ENCODE results near the gene BICRA. TPM values are rescaled to one million over a fixed set of nuclear protein-coding genes. Genes with fewer than 3 reads are reported as not detected.

Gene BICRA
- total RNA-seq, 1 donor from 2014 or later, result 22.9 TPM

GRCh38 chr19:47600246-47601179 is 8.4 kb upstream of the BICRA start:
- DNase-seq (ENCODE audit: extremely low spot score, unreplicated experiment), result peak; percentile 98
- H3K27ac Mint-ChIP-seq, result peak overlapping the region; percentile 95
- peaks cover 17% of the 10 kb centered on the region for H3K4me1 Mint-ChIP-seq (ENCODE audit: unreplicated experiment)
- H3K9me3 Mint-ChIP-seq, result no peaks in the 10 kb centered on the region
- H3K27me3 Mint-ChIP-seq, result peaks cover 6% of the 10 kb centered on the region
- TF ChIP-seq CTCF (conservative IDR thresholded peaks at IDR 0.05), result no peak
- H3K4me3 Mint-ChIP-seq, result peak overlapping the region; percentile 90
- no peaks in the 10 kb centered on the region for H3K36me3 Mint-ChIP-seq

- no peaks in the 10 kb centered on the region for H3K36me3 Mint-ChIP-seq
Measured at GRCh38 chr19:47601180-47601904, 7.6 kb upstream of the BICRA start.

GRCh38 chr19:47603706-47604565 is 5.0 kb upstream of the BICRA start:
- no peak for DNase-seq (ENCODE audit: extremely low spot score, unreplicated experiment)
- H3K4me3 Mint-ChIP-seq, result no peak overlapping the region
- H3K36me3 Mint-ChIP-seq, result no peaks in the 10 kb centered on the region
- H3K9me3 Mint-ChIP-seq, result no peaks in the 10 kb centered on the region
- H3K27me3 Mint-ChIP-seq, result peaks cover 2% of the 10 kb centered on the region
- TF ChIP-seq CTCF (conservative IDR thresholded peaks at IDR 0.05), result no peak
- H3K4me1 Mint-ChIP-seq (ENCODE audit: unreplicated experiment), result peaks cover 12% of the 10 kb centered on the region
- no peak overlapping the region for H3K27ac Mint-ChIP-seq

More at GRCh38 chr19:47601180-47601904, 7.6 kb upstream of the BICRA start:
- peak overlapping the region; percentile 90 for H3K4me3 Mint-ChIP-seq
- no peak for TF ChIP-seq CTCF (conservative IDR thresholded peaks at IDR 0.05)
- peak overlapping the region; percentile 95 for H3K27ac Mint-ChIP-seq
- peaks cover 6% of the 10 kb centered on the region for H3K27me3 Mint-ChIP-seq
- no peaks in the 10 kb centered on the region for H3K9me3 Mint-ChIP-seq
- peaks cover 17% of the 10 kb centered on the region for H3K4me1 Mint-ChIP-seq (ENCODE audit: unreplicated experiment)
- no peak for DNase-seq (ENCODE audit: extremely low spot score, unreplicated experiment)

- H3K9me3 Mint-ChIP-seq, result no peaks in the 10 kb centered on the region
- H3K27ac Mint-ChIP-seq, result peak overlapping the region; percentile 85
- DNase-seq (ENCODE audit: extremely low spot score, unreplicated experiment), result no peak
- peak overlapping the region; percentile 89 for H3K4me3 Mint-ChIP-seq
- no peak for TF ChIP-seq CTCF (conservative IDR thresholded peaks at IDR 0.05)
- peaks cover 3% of the 10 kb centered on the region for H3K36me3 Mint-ChIP-seq
- H3K4me1 Mint-ChIP-seq (ENCODE audit: unreplicated experiment), result peaks cover 17% of the 10 kb centered on the region
- H3K27me3 Mint-ChIP-seq, result no peaks in the 10 kb centered on the region
Measured at GRCh38 chr19:47607564-47608073, 1.3 kb upstream of the BICRA start.
